GM18511 (cell line): ENCODE results near the gene MPV17.
"Not testable (repeated sequence)": the region's sequence is repeated elsewhere in the genome, so short reads cannot be mapped to it uniquely, and the experiment has no call there.

Experiments
- ATAC-seq: cut with Tn5 transposase; IDR thresholded peaks from one replicate; pipeline ENCODE4 v1.9.1; 2021; ENCODE audit warnings: mild to moderate bottlenecking, moderate library complexity; ENCODE audit not compliant: unreplicated experiment

Gene MPV17

DNA sequence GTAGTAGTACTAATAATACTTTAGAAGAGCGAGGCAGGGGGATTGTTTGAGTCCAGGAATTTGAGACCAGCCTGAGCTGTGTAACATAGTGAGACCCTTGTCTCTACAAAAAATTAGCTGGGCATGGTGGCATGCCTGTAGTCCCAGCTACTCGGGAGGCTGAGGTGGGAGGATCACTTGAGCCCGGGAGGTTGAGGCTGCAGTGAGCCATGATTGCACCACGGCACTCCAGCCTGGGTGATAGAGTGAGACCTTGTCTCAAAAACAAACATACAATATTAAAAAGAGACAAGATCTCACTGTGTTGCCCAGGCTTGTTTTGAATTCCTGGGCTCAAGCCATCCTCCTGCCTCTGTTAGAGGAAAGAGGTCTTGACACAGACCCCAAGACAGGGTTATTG, 22.3 kb downstream of the MPV17 start:
- ATAC-seq, result not testable (repeated sequence)

DNA sequence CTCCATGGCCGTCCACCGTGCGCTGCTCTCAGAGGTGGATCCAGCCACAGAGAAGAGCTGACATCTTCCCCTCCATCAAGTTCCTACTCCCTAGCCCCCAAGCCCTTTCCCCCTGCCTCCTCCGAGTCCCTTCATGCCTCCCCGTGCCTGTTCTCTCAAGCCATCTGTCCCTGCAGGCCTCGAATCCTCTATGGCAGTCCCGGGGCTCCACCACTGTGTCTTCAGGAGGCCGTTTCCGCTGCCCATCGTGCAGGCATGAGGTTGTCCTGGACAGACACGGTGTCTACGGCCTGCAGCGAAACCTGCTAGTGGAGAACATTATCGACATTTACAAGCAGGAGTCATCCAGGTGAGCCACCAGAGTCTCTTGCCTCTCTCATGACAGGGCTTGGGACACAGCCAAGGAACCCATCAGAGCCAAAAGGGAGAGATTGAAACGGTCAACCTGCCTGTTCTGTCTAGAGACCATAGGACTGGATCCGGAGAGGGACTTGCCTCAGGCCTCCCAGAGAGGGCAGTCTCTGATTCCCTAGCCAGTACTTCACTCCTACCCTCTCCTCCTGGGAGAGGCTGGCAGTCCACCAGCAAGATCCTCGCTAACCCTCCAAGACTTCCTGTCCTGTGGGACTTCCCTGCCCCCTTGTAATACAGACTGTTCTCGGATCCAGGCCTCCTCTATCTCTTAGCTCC, 24.4 kb downstream of the MPV17 start:
- no peak for ATAC-seq

DNA sequence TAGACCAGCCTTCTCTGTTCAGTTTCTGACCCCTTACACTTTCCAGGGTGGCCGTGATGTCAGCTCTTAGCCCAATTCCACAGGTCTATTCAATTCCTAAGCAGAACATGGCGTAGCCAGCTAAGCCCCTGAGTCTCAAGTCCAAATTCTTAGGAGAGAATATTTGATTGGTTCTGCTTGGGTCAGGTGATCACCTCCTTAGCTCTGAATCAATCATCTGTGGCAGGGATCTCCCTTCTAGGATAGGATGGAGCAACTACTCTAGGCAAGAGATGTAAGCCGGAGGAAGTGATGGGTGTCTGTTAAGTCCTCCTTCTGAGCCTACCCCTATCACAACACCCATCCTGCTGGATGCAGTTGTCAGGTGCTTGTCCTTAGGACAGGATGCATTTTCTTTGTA, 25.7 kb downstream of the MPV17 start:
- no peak for ATAC-seq

DNA sequence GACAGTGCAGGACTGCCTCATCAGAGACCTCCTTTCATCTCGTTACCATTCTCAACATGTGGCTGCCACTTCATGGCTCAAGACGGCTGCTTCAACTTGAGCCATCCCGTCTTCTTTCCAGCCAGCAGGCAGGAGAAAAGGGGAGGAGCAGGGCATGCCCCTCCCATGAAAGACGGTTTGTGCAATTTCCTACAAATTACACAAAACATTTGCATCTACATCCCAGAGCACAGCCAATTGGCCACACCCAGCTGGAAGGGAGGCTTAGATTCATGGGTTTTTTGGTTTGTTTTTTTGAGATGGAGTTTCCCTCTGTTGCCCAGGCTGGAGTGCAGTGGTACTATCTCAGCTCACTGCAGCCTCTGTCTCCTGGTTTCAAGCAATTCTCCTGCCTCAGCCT, 26.4 kb downstream of the MPV17 start:
- no peak for ATAC-seq

DNA sequence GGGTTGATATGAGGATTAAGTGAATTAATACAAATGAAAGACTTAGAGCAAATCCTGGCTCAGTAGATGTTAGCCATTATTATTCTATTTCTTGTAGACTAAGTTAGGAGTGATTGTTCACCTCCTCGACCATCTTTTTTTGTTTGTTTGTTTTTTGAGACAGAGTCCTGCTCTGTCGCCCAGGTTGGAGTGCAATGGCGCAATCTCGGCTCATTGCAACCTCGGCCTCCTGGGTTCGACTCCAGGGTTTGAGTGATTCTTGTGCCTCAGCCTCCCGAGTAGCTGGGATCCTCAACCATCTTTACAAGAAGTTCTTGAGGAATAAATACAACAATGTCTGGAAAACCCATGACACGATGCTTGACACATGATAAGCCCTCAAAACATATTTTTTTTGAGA, 28.0 kb downstream of the MPV17 start:
- ATAC-seq, result no peak

DNA sequence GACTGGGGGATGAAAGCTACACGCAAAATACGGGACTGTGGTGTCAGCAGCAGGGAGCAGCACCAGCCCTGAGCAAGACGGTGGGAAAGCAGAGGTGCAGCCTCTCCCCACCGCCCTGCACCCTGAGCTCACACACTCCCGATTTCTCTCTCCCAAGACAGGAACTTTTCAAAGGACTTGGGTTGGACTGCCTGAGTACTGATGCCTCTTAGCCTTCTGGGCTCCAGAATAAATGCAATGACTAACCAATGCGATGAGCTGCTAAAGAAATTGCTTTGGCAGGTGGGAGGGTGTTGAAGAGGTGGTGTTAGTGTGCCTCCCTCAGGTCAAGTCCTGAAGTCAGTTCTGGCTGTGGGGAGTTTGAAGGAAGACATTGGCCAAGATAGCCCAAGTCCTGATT, 31.0 kb downstream of the MPV17 start:
- ATAC-seq, result no peak

DNA sequence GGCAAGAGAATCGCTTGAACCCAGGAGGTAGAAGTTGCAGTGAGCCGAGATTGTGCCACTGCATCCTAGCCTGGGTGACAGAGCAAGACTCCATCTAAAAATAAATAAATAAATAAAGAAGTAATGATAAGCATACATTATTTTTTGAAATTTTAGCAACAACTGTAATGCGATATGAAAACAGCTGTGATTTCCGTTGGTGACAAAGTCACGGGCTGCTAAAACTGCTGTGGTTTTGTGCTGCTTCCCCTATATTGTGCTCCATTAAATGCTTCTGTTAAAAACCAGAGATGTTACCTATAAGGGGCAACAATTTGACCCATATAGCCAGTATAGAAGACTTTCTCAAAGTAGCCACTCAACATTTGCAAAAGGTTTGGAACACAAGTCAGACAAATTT, 32.3 kb downstream of the MPV17 start:
- ATAC-seq, result no peak

DNA sequence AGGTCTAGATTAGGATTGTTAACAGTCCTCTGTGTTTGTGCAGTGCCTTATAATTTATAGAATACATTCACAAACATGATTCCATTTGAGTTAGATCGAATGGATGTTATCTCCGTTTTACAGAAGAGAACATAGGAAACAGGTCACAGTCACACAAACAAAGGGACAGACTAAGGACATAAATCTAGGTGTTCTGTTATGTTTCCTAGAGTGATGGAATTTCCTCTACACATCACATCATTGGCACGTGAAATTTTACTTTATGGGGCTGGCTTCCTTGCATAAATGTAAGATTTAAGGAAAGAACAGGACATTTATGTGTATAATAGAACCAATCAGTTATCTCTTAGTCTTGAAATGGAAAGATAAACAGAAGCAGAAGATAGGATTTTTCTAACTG, 34.3 kb downstream of the MPV17 start:
- ATAC-seq, result no peak

DNA sequence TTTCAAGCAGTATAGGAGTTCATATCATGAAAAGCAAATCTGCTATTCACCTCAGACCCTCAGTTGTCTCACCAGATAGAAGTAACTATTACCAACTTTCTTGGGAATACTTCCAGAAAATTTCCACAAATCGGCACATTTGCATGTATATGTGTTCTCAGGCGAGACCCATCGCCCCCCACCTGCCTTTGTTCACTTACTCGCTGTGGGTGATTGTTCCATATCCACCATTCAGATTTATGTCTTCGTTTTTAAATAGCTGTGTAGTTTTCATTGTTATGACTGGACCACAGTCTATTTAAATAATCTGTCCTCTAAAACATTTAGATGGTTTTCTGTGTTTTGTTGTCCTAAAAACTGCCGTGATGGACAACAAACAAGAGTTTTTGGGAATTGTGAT, 37.4 kb downstream of the MPV17 start:
- ATAC-seq, result no peak

DNA sequence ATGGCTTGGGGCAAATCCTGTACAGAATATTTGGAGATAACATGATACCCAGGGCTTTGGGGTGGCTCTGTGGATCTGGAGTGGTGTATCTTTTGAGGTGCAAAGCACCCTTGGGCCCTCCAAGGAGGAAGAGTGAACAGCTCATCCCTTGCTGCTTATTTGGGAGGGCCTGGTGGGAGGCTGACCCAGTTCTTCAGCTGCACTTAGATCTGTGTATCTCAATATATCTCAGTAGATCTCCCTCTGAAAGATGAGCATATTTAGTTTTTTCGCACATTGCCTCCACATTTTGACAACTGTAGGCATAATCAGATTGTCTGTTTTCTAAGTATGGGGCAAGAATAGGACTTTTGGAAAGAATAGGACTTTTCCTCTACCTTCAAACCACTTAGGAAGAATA, 37.9 kb downstream of the MPV17 start:
- no peak for ATAC-seq

DNA sequence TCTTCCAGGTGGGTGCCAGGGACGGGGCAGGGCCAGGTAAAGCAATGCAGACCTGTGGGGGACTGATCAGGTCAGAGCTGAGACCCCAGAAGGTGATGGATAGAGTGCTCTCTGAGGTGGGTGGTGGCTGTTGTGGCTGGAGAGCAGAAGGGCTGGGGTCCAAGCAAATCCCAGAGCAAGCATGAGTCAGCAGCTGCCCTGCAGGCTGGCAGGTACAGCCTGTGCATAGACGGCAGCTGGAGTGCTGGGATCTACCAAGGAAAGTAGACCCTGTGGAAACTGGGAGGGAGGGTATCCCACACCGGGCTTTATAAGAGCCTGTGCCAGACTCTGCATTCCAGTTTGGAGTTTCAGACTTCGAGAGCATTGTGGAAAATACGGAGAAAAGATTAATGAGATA, 40.0 kb downstream of the MPV17 start:
- ATAC-seq, result no peak

DNA sequence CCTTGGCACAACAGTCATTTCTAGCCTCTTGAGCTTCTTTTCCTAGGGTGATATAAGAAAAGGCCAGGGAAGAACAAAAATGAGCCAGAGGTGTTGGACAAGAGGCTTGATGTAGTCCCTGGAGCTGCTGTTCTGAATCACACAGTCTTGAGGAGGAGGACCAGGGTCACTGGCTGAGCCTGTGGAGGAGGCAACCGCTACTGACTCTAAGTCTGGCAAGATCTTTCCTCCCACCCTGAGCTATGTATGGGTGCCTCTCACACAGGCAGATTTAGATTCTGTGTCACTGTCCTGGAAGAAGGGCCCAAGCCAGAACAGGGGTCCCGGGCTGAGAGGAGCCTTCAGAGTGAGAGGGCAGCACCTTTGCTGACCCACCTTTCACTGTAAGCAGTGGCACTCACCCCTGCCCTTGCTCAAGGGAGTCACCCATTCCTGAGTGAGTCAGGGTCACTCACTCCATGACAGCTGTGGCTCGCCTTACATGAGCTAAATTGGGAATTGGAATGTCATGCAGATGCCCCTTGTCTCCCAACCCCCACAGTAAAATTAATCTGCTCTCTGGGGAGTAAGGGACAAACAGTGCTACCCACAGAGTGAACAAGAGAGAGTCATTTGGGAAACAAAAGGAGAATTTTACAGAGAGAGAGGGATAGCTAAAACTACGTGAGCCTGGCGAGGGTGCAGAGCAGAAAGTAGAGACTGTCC, 40.9 kb downstream of the MPV17 start, which contains the start of gene TRIM54:
TSS of gene TRIM54 (plus strand) at position 575 of the 705 bp plus-strand sequence. CDS start 303 bp downstream, outside the sequence.
- no peak for ATAC-seq

DNA sequence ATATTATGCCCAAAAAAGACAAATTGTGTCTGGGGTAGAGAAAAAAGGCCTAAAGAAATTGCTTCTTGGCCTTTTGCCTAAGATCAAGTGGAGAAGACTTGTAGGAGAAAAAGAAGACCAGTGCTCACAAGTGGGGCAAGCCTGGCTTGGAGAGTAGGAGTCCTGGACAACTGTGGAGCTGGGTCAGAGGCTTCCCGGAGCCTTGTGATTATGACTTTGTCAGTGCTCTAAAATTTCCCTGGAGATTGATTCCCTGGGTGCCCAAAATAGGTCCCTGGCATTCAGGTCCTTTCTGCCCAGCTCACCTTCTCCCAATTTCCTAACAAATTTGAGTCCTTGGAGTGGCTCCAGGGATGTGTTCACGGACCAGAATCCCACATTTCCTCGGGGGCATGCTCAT, 41.5 kb downstream of the MPV17 start:
- no peak for ATAC-seq

DNA sequence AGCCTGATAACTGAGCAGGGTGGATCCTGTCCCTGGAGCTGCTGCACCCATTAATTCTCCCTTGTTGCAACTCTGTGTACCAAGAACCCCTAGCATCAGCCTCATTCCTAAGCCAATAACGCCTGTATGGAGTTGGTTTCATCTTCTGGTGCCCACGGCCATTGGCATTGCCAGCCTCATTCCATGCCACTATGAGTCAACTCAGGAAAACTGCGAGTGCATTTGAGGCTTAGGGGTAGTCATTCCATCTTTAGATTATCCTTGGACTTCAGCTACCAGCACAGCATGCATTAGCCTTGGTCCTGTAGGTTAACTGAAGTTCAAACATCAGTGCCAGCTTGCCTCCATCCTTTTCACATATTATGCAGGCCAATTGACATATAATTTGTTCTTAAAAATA, 42.1 kb downstream of the MPV17 start:
- no peak for ATAC-seq

DNA sequence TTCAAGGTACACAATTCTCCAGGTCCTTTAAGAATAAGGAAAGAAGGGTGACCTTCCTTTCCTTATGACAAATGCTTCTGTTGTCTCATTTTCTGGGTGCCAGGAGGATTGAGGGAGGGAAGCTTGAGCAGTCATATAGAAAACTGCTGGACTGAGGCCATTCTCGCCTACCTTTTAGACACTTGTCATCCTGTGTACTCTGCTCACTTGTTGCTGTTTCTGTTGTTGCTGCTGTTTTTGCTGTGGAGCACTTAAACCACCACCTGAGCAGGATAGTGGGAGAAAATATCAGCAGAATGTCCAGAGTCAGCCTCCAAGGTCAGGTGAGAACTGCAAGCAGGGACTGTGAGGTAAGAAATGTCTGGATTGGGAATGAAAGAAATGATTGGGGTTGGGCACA, 44.9 kb downstream of the MPV17 start:
- no peak for ATAC-seq

DNA sequence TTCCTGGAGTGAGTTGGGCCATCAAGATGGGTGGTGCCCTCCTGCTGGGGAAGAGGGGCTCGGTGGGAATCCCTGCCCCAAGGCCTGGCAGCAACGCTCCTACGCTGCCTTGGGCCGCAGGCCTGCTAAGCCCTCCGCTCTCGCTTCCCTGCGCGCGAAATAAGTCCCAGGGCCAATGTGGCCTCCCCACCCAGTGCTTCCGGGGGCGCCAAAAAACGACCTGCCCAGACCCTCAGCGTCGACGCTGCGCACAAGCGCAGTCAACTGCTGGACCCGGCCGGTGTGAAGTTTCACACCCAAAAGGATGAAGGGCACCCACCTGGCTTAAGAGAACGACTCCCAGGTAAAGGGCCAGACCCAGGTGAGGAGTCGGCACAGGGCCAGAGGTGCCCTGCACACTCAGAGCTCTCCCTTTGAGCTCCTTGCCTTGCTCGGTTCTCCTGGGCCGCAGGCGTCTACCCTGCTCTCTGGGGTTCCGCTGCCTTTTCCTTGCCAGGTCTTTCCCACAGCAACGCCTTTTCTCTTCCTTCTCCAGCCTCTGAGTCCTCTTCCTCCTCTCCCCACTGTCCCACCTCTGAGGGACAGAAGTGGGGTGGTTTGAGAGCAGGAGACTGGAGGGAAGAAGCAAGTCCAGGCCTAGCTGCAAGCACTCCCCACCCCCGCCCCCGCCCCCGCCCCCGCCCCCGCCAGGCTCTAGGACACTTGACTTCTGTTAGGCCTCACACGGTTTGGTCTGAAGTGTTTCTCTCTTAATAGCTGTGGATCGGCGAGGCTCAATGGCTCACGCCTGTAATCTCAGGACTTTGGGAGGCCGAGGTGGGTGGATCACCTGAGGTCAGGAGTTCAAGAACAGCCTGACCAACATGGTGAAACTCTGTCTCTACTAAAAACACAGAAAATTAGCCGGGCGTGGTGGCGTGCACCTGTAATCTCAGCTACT, 47.4 kb downstream of the MPV17 start, which contains the start of gene DNAJC5G:
TSS of gene DNAJC5G (plus strand) at position 223 of the 940 bp plus-strand sequence. CDS start 1,296 bp downstream, outside the sequence.
- ATAC-seq, result no peak

DNA sequence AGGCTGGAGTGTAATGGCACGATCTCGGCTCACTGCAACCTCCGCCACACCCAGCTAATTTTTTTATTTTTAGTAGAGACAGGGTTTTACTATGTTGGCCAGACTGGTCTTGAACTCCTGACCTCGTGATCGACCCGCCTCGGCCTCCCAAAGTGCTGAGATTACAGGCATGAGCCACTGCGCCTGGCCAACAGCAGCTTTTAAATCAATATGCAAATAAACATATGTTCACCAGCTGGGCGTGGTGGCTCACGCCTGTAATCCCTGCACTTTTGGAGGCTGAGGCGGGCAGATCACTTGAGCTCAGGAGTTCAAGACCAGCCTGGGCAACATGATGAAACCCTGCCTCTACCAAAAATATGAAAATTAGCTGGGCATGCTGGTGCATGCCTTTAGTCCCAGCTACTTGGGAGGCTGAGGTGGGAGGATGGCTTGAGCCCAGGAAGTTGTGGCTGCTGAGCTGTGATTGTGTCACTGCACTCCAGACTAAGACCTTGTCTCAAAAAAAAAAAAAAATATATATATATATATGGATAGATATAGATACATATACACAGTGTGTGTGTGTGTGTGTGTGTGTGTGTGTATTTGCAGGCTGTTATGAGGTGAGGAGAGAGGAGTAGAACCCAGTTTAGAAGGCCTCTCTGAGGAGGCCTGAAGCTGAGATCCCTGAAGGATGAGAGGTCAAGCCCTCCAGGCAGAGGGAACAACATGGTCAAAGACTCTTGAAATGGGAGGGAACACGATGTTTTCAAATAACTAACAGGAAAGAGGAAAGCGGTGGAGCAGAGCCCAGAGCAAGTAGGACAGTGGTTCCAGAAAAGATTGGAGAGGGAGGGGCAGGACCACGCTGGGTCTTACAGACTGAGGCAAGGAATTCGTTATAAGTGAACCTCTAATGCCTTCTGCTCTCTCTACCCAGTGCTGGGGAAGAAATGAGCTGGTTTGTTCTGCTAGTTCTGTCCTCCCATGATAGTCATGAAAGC, 50.1 kb downstream of the MPV17 start:
- not testable (repeated sequence) for ATAC-seq

DNA sequence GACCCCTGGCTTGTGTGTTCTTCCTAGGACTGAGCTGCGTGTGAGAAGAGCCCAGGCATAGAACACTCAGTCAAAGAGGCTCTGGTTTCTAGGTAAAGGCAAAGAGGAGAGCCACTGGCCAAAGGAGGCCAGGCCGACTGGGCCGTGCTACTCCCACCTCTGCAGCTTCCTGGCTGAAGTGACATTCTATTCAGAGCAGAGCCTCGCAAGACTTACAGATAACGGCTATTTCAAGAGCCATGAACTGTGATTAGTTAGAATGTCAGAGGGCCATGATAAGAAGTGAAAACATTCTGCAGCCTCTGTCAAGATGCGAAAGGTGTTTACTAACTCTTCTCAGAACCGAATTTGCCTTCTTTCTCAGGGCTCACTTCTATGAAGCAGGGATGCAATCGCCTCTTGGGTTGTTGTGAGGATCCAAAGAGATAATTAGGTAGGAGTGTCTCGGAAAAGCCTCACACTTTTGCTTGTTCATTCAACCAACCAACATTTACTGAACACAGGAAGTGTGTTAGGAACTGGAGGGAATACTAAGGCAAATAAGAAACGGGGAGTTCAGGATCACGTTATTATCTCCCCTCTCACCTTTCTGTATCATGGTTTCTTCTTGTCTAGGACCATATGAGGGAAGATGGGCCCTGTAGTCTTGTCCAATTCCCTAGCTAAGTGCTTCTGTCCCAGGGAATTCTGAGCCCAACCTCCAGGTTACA, 51.1 kb downstream of the MPV17 start:
- no peak for ATAC-seq

DNA sequence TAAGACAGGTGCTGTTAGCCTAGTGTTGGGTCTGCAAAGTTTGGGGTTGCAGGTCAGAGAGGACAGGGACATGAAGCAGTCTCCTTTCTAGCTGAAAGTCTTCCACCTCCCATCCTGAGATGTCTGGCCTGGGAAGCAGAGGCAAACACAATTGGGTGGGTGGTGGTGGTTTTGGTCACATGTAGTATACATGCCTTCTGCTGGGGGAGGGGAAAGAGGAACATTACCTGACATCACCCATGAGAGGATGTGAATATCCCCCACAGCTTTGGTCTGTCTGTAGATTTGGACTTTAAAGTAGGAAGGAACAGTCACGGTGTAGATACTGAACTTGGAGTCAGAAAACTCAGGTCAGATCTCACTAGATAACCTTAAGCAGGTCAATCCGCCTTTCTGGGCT, 52.2 kb downstream of the MPV17 start:
- ATAC-seq, result no peak

DNA sequence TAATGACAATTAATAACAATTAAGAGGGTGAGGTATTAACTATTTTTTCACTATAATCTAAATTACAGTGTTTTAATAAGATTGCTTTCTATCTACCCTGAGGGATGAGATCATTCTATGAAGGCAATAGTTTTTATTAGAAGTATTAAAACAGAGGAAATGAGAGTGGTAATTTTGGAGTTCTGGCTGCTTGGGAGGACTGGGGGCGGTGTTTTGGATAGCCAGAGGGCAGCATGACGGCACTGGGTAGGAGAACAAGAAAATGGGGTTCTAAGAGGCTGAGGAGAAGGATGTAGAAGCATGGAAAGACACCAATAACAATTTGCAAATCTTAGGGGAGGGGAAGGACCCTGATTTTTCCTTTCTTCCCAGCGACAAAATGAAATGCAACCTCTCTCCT, 52.8 kb downstream of the MPV17 start:
- ATAC-seq, result no peak
